ENCODE data around the gene GDPD4.

DNA sequence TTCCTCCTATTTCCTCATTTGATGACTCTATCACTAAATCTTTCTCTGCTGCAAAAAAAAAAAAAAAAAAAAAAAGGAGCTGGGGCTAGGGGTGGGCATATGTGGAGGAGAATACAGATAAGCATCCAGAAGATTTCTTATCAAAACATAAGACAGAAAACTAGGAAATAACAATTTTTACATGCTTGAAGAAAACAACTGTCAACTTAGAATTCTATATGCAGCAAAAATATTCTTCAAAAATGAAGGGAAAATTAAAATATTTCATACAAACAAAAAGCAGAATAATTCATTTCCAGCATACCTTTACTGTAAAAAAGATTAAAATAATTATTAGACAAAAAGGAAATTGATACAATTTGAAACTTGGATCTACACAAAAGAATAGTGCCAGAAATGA, 38.7 kb downstream of the GDPD4 start:
- TF ChIP-seq EZH2 (IDR thresholded peaks at IDR 0.05; ENCODE audit: low read length, unreplicated experiment) (no peak), EZH2phosphoT487 (IDR thresholded peaks at IDR 0.05; ENCODE audit: borderline replicate concordance, low read length) (no peak)
- TF ChIP-seq, protein P1, sequence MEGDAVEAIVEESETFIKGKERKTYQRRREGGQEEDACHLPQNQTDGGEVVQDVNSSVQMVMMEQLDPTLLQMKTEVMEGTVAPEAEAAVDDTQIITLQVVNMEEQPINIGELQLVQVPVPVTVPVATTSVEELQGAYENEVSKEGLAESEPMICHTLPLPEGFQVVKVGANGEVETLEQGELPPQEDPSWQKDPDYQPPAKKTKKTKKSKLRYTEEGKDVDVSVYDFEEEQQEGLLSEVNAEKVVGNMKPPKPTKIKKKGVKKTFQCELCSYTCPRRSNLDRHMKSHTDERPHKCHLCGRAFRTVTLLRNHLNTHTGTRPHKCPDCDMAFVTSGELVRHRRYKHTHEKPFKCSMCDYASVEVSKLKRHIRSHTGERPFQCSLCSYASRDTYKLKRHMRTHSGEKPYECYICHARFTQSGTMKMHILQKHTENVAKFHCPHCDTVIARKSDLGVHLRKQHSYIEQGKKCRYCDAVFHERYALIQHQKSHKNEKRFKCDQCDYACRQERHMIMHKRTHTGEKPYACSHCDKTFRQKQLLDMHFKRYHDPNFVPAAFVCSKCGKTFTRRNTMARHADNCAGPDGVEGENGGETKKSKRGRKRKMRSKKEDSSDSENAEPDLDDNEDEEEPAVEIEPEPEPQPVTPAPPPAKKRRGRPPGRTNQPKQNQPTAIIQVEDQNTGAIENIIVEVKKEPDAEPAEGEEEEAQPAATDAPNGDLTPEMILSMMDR (conservative IDR thresholded peaks at IDR 0.05; ENCODE audit: low read depth, low read length): no peak

All from PC-3 (cell line).